ENCODE data around the gene CFAP74.

DNA sequence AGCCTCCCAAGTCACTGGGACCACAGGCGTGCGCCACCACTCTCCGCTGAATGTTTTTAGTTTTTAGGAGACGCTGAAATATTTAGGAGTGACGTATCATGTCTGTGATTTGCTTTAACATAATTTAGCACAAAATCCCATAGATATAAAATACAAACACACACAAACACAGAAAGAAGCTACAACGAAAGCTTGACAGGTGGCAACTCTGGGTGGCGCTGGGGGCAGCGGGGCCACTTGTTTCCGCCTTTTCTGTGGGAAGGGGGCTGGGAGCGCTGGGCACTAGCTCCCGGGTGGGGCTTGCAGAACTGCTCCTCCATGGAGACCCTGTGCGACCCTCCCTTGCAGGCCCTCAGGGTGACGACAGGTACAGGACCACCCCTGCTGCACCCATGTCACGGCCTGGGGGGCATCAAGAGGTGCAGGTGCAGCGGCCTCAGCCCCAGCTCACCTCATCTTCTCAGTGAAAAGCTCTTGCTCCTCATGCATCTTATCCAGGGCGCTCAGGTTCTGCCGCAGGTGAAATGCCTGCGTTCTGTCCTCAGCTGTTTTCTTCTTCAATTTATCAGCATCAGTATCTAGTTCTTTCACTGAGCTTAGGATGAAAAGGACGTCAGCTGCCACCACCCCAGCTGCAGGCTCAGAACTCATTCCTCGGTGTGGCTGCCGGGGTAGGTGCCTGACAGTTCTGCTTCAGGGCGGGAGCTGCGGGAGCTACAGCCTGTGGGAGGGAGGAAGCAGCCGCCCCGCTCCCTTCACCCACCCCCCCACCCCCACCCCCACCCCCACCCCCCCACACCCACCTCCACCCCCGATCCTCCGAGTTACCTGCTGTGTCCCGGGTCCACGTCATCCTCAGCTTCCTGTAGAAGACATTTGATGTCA, 15.3 kb downstream of the CFAP74 start:
- TF ChIP-seq FOS (IDR thresholded peaks at IDR 0.05; ENCODE audit: borderline replicate concordance, insufficient read depth, low read length) (no peak), JUN (IDR thresholded peaks at IDR 0.05; ENCODE audit: borderline replicate concordance, insufficient read depth, insufficient read length, low read depth) (no peak)
- TF ChIP-seq, protein P1, sequence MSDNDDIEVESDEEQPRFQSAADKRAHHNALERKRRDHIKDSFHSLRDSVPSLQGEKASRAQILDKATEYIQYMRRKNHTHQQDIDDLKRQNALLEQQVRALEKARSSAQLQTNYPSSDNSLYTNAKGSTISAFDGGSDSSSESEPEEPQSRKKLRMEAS (IDR thresholded peaks at IDR 0.05; ENCODE audit: insufficient read depth, insufficient read length) = no peak
- TF ChIP-seq, protein P2, sequence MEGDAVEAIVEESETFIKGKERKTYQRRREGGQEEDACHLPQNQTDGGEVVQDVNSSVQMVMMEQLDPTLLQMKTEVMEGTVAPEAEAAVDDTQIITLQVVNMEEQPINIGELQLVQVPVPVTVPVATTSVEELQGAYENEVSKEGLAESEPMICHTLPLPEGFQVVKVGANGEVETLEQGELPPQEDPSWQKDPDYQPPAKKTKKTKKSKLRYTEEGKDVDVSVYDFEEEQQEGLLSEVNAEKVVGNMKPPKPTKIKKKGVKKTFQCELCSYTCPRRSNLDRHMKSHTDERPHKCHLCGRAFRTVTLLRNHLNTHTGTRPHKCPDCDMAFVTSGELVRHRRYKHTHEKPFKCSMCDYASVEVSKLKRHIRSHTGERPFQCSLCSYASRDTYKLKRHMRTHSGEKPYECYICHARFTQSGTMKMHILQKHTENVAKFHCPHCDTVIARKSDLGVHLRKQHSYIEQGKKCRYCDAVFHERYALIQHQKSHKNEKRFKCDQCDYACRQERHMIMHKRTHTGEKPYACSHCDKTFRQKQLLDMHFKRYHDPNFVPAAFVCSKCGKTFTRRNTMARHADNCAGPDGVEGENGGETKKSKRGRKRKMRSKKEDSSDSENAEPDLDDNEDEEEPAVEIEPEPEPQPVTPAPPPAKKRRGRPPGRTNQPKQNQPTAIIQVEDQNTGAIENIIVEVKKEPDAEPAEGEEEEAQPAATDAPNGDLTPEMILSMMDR (IDR thresholded peaks at IDR 0.05; ENCODE audit: extremely low read depth in 1 of 2, insufficient read depth in 1 of 2, low read depth in 1 of 2, low read length in 2 of 2) = no peak

Measured in endothelial cell of umbilical vein (primary cell).